ENCODE data around the gene SLC25A26.

SLC25A26 gene

DNA sequence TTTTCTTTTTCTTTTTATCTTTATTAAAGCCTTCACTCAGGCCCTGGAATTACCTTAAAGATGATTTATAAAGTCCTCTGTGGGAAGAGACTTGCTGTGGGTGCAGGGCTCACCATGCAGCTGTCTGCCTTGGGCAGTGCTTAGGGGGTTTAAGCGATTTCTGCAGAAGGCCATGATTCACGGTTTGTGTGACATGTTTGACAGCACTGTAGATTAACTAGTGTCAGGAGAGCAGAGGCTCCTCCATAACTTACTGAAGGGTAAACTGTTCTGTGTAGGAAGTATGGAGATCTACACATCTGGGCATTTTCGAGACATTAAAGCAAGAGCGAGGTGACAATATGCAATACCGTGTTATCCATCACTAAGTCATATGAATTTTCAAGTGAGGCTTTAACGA, 142.3 kb downstream of the SLC25A26 start:
- Histone ChIP-seq H2AFZ (ENCODE audit: low read length, unreplicated experiment) (no peak overlapping the region), H3K4me1 (ENCODE audit: control insufficient read depth, insufficient read depth, low read length, unreplicated experiment) (peaks cover 5% of the 10 kb centered on the region), H3K27ac (ENCODE audit: low read depth, low read length) (no peak overlapping the region), H3K27me3 (ENCODE audit: insufficient read depth, low read length) (no peaks in the 10 kb centered on the region), H3K4me3 (ENCODE audit: low read depth, low read length) (no peak overlapping the region), H3K79me2 (ENCODE audit: control insufficient read depth, insufficient read depth, low read length, unreplicated experiment) (no peaks in the 10 kb centered on the region), H3K36me3 (ENCODE audit: insufficient read depth, low read length) (no peaks in the 10 kb centered on the region)

DNA sequence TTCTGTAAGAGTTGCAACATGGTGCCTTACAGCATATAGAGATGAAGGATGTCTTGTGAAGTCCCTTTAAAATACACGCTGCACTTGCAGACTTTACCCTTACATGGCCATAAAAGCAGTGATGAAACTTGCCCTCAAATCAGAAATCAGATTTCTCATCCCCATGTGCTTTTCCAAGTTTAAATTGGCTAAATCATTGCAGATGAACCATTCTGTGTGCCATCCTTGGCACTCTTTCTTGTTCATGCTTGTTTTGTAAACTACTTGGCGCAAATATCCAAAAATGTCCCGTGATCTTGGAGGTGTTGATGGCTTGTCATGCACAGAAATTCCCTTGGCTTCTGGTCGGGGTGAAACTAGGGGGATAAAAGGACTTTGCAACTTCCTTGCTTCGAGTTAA, 144.3 kb downstream of the SLC25A26 start:
- Histone ChIP-seq H3K4me1 (ENCODE audit: control insufficient read depth, insufficient read depth, low read length, unreplicated experiment) (peaks cover 5% of the 10 kb centered on the region), H3K79me2 (ENCODE audit: control insufficient read depth, insufficient read depth, low read length, unreplicated experiment) (no peaks in the 10 kb centered on the region), H3K27ac (ENCODE audit: low read depth, low read length) (no peak overlapping the region), H2AFZ (ENCODE audit: low read length, unreplicated experiment) (no peak overlapping the region), H3K4me3 (ENCODE audit: low read depth, low read length) (no peak overlapping the region), H3K27me3 (ENCODE audit: insufficient read depth, low read length) (no peaks in the 10 kb centered on the region), H3K36me3 (ENCODE audit: insufficient read depth, low read length) (no peaks in the 10 kb centered on the region)

DNA sequence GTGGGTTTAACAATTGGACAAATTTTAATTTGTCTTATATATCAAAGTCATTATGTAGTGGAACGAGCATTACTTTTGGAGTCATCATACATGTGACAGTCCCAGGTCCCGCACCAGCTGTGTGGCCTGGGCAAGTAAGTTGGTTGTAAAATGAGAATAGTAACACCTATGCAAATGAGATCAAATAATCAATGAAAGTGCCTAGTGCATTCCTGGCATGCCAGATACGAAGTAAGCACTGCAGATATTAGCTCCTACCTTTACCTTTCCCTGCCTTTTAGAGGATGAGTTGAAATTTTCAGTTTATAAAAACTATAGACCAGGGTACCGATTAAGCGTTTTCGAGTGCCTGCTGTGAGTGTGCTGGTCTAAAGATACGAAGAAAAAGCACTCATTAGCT, 145.9 kb downstream of the SLC25A26 start:
- H3K79me2 ChIP-seq (ENCODE audit: control insufficient read depth, insufficient read depth, low read length, unreplicated experiment) = no peaks in the 10 kb centered on the region

DNA sequence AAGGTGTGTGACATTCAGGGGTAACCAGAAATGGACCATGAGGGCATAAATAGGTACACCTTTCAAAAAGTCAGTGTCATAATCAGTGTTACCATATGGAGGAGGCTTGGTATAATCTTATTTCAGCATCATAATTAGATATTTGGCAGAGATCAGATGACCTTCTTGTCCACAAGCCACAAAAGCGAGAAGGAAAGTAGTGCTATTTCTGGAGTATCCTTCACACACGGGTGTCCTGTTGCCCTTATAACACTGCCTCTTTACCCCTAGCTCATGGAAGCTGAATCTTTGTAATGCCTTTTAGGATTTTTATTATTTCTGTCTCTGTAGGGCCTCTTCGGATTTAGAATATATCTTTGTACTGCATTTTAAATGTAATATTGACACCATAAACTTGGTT, 147.2 kb downstream of the SLC25A26 start:
- Histone ChIP-seq H3K27me3 (ENCODE audit: insufficient read depth, low read length) (no peaks in the 10 kb centered on the region), H3K4me1 (ENCODE audit: control insufficient read depth, insufficient read depth, low read length, unreplicated experiment) (no peaks in the 10 kb centered on the region), H3K4me3 (ENCODE audit: low read depth, low read length) (no peak overlapping the region), H3K36me3 (ENCODE audit: insufficient read depth, low read length) (no peaks in the 10 kb centered on the region), H3K79me2 (ENCODE audit: control insufficient read depth, insufficient read depth, low read length, unreplicated experiment) (no peaks in the 10 kb centered on the region), H2AFZ (ENCODE audit: low read length, unreplicated experiment) (no peak overlapping the region), H3K27ac (ENCODE audit: low read depth, low read length) (no peak overlapping the region)

More for the DNA sequence above, 145.9 kb downstream of the SLC25A26 start:
- no peak overlapping the region for H2AFZ ChIP-seq (ENCODE audit: low read length, unreplicated experiment)
- H3K4me1 ChIP-seq (ENCODE audit: control insufficient read depth, insufficient read depth, low read length, unreplicated experiment) = peaks cover 5% of the 10 kb centered on the region
- no peaks in the 10 kb centered on the region for H3K36me3 ChIP-seq (ENCODE audit: insufficient read depth, low read length)
- H3K27ac ChIP-seq (ENCODE audit: low read depth, low read length) = no peak overlapping the region
- no peak overlapping the region for H3K4me3 ChIP-seq (ENCODE audit: low read depth, low read length)
- H3K27me3 ChIP-seq (ENCODE audit: insufficient read depth, low read length) = no peaks in the 10 kb centered on the region

DNA sequence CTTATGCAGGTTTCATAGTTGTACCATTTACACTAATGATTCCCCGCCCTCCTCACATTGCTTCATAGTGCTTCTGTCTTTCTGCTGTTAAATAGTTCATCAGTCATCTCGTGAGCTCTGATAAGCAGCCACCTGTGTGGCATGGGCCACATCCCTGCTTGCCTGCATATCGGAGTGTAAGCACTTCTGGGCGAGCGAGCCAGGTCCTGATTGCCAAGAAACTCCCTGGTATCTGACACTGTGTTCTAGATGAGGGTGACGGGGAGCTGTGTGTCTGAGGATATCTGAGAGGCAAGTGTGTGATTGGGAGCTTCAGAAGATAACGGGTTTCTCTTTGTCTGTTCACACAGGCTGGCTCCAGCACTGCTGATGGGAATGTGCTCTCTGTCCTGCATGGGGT, 149.4 kb downstream of the SLC25A26 start:
- H3K79me2 ChIP-seq (ENCODE audit: control insufficient read depth, insufficient read depth, low read length, unreplicated experiment) = no peaks in the 10 kb centered on the region
- H3K27ac ChIP-seq (ENCODE audit: low read depth, low read length) = no peak overlapping the region
- no peaks in the 10 kb centered on the region for H3K36me3 ChIP-seq (ENCODE audit: insufficient read depth, low read length)
- no peak overlapping the region for H3K4me3 ChIP-seq (ENCODE audit: low read depth, low read length)
- no peaks in the 10 kb centered on the region for H3K4me1 ChIP-seq (ENCODE audit: control insufficient read depth, insufficient read depth, low read length, unreplicated experiment)
- no peaks in the 10 kb centered on the region for H3K27me3 ChIP-seq (ENCODE audit: insufficient read depth, low read length)
- no peak overlapping the region for H2AFZ ChIP-seq (ENCODE audit: low read length, unreplicated experiment)

DNA sequence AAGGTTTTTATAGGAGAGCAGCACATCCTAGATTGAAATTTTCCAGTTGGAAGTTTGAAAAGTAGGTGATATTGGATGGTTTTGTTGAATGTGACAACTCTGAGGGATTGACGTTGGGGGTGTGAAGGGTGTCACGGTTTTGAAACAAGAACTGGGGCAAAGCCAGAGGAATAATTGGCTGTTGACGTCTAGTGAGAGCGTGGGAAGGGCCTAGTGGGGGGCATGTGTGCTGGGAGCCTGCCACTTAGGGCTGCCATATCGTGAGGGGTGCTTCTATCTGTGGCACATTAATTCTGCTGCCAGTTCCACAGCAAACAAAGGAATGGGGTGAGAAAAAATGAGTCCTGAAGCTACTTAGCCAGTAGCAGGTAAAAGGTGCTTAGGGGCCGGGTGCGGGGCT, 150.6 kb downstream of the SLC25A26 start:
- H3K79me2 ChIP-seq (ENCODE audit: control insufficient read depth, insufficient read depth, low read length, unreplicated experiment) = no peaks in the 10 kb centered on the region
- no peak overlapping the region for H3K4me3 ChIP-seq (ENCODE audit: low read depth, low read length)
- peaks cover 6% of the 10 kb centered on the region; the same call in 1 of the 2 replicates for H3K36me3 ChIP-seq (ENCODE audit: insufficient read depth, low read length)
- H3K4me1 ChIP-seq (ENCODE audit: control insufficient read depth, insufficient read depth, low read length, unreplicated experiment) = peaks cover 5% of the 10 kb centered on the region
- no peak overlapping the region for H2AFZ ChIP-seq (ENCODE audit: low read length, unreplicated experiment)
- no peaks in the 10 kb centered on the region for H3K27me3 ChIP-seq (ENCODE audit: insufficient read depth, low read length)
- no peak overlapping the region for H3K27ac ChIP-seq (ENCODE audit: low read depth, low read length)

DNA sequence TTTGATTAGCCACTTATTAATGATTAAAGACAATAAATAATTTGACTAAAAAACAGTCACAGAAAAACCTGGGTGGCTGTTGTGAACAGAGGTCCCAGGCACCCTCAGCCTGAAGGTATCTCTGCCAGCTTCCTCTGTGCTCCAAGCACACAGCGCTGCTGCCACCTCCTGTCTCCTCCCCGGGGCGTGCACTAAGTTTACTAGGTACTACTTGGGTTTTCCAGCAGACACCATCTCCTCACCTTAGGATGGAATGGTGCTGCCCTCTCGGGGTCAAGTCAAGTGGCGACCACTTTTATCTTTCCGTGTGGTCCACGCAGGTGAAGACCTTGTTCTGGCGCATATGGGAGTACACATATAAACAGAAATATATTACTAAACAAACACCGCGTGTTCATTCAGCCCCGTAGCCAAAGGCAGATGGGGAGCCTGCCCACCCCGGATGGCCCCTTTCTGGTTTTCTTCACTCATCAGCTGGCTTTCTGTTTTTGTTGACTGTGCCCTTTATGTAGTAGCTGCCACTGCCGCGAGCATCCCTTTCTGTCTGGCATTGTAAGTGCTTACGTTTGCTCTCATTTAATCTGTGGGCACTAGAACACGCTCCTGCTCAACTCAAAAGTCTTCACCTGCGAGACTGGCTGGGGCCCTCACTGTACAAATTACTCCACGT, 152.0 kb downstream of the SLC25A26 start:
- no peak overlapping the region for H3K4me3 ChIP-seq (ENCODE audit: low read depth, low read length)
- H3K4me1 ChIP-seq (ENCODE audit: control insufficient read depth, insufficient read depth, low read length, unreplicated experiment) = peaks cover 14% of the 10 kb centered on the region
- H3K79me2 ChIP-seq (ENCODE audit: control insufficient read depth, insufficient read depth, low read length, unreplicated experiment) = no peaks in the 10 kb centered on the region
- H3K27ac ChIP-seq (ENCODE audit: low read depth, low read length) = no peak overlapping the region
- no peaks in the 10 kb centered on the region for H3K27me3 ChIP-seq (ENCODE audit: insufficient read depth, low read length)
- H2AFZ ChIP-seq (ENCODE audit: low read length, unreplicated experiment) = no peak overlapping the region
- H3K36me3 ChIP-seq (ENCODE audit: insufficient read depth, low read length) = peaks cover 8% of the 10 kb centered on the region

DNA sequence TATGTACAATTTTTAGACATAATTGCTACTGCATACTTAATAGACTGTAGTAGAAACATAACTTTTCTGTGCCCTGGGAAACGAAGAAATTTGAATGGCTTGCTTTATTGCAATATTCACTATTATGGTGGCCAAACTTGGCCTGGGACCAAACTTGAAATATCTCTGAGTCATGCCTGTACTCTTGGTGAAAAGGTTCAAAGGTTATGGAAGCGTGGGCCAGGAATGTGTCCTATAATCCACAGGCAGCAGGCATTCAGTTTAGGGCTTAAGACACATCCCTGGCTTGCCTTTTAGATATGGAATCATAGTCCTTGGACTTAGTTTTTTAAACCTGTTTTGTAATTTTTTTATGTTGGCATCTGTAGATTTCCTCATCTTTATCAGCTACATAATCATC, 155.8 kb downstream of the SLC25A26 start:
- Histone ChIP-seq H3K27ac (ENCODE audit: low read depth, low read length) (0 out of 2 replicates have a peak overlapping the region, but pooled peaks have one; percentile 6), H3K79me2 (ENCODE audit: control insufficient read depth, insufficient read depth, low read length, unreplicated experiment) (no peaks in the 10 kb centered on the region), H2AFZ (ENCODE audit: low read length, unreplicated experiment) (no peak overlapping the region), H3K4me1 (ENCODE audit: control insufficient read depth, insufficient read depth, low read length, unreplicated experiment) (peaks cover 14% of the 10 kb centered on the region), H3K4me3 (ENCODE audit: low read depth, low read length) (no peak overlapping the region), H3K36me3 (ENCODE audit: insufficient read depth, low read length) (peaks cover 11% of the 10 kb centered on the region), H3K27me3 (ENCODE audit: insufficient read depth, low read length) (no peaks in the 10 kb centered on the region)

DNA sequence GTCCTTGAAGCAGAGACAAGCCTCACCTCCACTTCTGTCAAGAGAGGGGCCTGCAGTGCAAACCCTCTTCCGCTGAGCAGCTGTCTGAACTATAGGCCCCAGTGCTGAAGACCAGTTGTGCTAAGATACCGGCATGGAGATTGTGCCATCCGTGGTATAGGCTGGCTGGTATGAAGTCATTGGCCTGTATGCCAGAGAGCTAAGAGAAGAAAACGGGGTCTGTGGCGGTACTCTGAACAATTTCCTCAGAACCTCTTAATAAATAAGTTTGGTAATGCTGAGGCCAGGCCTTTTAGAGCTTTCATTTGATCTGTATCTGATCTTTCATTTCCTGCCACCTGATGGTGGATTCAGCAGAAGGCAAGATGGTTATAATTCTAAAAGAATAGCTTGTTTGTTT, 157.0 kb downstream of the SLC25A26 start:
- Histone ChIP-seq H3K4me1 (ENCODE audit: control insufficient read depth, insufficient read depth, low read length, unreplicated experiment) (peaks cover 14% of the 10 kb centered on the region), H3K27me3 (ENCODE audit: insufficient read depth, low read length) (no peaks in the 10 kb centered on the region), H3K79me2 (ENCODE audit: control insufficient read depth, insufficient read depth, low read length, unreplicated experiment) (no peaks in the 10 kb centered on the region), H3K27ac (ENCODE audit: low read depth, low read length) (no peak overlapping the region), H3K4me3 (ENCODE audit: low read depth, low read length) (no peak overlapping the region), H2AFZ (ENCODE audit: low read length, unreplicated experiment) (no peak overlapping the region), H3K36me3 (ENCODE audit: insufficient read depth, low read length) (peaks cover 20% of the 10 kb centered on the region)

DNA sequence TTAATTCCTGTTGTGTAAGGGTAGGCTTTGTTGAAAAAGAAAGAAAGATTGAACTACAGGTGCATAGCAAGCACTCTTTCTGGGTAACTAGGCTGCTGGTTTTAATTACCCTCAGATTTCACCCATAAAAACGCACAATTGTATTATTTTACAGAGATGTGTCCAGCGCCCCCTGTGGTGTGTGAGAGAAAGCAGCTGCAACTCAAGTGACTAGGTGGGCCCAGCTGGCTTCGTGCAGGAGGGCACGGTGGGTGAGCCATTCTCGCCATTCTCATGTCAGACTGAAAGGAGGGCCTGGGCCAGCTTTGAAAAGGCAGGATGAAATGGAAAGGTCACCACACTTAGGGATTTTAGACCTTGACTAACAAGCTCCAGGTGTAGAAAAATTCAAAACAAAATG, 157.5 kb downstream of the SLC25A26 start:
- Histone ChIP-seq H3K36me3 (ENCODE audit: insufficient read depth, low read length) (peaks cover 22% of the 10 kb centered on the region), H3K79me2 (ENCODE audit: control insufficient read depth, insufficient read depth, low read length, unreplicated experiment) (no peaks in the 10 kb centered on the region), H3K4me1 (ENCODE audit: control insufficient read depth, insufficient read depth, low read length, unreplicated experiment) (peaks cover 14% of the 10 kb centered on the region), H2AFZ (ENCODE audit: low read length, unreplicated experiment) (no peak overlapping the region), H3K4me3 (ENCODE audit: low read depth, low read length) (no peak overlapping the region), H3K27ac (ENCODE audit: low read depth, low read length) (no peak overlapping the region), H3K27me3 (ENCODE audit: insufficient read depth, low read length) (no peaks in the 10 kb centered on the region)

DNA sequence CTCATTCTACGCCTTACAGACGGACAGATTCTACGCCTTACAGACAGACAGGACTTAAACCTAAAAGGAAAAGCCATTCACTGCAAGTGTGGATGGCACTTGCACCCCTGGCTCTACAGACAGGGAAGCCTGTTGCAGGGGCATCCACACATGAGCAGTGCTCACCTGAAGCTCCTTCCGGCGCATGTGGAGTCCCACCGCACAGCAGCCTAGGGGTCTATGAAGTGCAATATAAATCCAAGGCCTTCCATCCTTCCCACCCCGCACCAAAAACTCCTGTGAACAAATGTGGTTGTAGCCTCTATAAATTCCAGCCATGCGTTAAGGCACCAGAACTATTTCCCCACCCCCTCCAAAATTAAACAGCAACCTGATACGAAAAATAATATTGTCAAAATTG, 158.8 kb downstream of the SLC25A26 start:
- Histone ChIP-seq H3K27me3 (ENCODE audit: insufficient read depth, low read length) (no peaks in the 10 kb centered on the region), H2AFZ (ENCODE audit: low read length, unreplicated experiment) (no peak overlapping the region), H3K36me3 (ENCODE audit: insufficient read depth, low read length) (peaks cover 30% of the 10 kb centered on the region), H3K79me2 (ENCODE audit: control insufficient read depth, insufficient read depth, low read length, unreplicated experiment) (no peaks in the 10 kb centered on the region), H3K4me1 (ENCODE audit: control insufficient read depth, insufficient read depth, low read length, unreplicated experiment) (peaks cover 14% of the 10 kb centered on the region), H3K27ac (ENCODE audit: low read depth, low read length) (no peak overlapping the region), H3K4me3 (ENCODE audit: low read depth, low read length) (no peak overlapping the region)
